NOMO-1 (cell line): Measurements from ENCODE around the gene FIGN.

Experiments used
- DNase-seq, 2 experiments: peaks; one replicate each; lab custom pipeline; 2025; ENCODE audit not compliant: unreplicated experiment in 2 of 2; lab: John Stamatoyannopoulos, UW

FIGN gene

DNA sequence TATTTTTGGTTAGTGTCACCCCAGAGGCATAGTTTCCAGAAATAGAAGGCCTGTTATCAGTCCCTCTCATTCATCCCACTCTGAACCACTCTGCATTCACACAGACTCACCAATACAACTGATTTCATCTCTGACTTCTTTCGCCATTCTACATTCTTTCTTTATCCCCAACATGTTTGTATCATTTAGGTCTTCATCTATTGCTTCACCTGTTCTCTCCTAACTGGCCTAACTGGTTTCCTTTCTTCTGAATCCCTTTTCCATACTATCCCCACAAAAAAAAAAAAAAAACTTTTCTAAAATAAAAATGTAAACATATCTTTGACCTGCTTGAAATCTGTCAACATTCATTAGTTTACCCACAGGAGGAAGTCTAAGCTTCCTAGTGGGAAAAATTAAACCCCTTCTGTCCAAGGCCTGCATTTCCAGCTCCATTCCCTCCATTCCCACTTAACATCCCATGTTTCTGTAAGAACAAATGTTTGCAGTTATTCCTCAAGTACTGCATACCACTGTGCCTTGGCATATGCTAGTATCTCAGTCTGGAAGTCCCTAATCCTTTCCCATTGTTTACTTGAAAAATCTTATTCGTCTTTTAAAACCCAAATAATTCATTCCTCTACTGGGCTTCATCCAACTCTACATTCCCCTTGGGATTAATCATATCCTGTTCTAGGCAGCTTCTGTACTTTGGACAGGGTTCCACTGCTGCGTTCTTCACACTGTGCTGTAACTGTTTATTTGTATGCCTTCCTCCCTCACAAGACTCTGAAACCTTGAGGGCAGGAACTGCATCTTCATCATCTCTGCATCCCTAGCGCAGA, 68.5 kb downstream of the FIGN start:
- no peak for DNase-seq

DNA sequence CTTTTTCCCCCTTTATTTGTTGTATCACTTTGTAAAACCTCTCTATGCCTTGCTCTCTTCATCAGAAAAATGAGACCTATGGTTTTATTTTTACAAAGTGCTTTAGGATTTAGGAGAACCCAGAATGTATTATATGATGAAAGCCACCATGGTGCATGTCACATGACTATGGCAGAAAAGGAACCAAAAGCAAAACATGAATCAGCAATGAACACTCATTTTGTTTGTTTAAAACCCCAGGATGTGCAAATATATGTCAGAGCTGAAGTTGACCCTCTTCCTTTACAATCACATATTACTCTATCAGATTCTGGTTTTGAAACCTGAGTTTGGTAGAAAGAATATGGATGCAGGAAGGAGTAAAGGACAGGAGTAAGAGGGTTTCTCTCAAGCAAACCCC, 70.0 kb downstream of the FIGN start:
- no peak for DNase-seq

DNA sequence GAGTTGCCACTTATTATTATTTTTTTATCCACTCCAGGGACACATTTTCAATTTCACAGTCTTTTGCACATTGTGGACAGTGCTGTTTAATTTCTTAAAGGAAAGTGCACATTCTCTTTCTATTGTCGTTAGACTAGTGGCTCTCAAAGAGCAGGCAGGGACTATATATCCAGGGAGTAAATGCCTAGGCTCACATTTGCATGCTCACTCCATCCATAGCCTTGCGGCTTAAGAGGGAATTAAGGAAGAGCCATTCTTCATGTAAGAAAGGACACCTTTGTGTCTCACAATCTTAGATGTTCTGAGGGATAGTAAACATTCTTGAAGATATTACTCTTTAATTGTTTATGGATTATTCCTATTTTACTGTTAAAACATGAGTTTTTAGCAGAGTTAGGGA, 70.8 kb downstream of the FIGN start:
- DNase-seq = no peak

DNA sequence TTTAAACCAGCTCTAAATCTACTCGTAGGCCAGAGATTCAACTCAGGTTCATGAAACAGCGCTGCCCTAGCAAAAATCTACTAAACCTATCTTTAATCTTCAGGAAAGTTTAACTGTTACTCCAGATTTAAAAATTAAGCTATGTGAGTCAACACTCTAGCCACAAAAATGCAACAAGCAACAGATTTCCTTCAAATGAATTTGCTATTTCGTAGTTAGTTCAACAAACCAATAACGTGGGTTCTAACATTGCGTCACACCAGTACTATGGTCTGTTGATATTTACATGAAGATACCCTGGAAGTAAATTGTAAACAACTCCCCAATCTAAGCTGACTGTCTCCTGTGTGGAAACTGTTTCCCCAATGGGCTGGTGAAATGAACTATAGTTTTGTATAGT, 71.2 kb downstream of the FIGN start:
- no peak for DNase-seq

DNA sequence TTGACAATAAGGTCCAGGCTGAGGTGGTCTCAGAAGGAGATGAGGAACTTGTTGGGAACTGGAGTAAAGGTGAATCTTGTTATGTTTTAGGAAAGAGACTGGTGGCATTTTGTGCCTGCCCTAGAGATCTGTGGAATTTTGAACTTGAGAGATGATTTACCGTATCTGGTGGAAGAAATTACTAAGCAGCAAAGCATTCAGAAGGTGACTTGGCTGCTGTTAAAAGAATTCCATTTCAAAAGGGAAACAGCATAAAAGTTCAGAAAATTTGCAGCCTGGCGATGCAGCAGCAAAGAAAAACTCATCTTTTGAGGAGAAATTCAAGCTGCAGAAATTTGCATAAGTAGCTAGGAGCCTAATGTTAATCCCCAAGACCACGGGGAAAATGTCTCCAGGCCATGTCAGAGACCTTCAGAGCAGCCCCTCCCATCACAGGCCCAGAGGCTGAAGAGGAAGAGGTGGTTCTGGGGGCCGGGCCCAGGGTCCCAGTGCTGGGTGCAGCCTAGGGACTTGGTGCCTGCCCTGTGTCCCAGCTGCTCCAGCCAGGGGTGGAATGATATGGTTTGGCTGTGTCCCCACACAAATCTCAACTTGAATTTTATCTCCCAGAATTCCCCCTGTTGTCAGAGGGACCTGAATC, 73.5 kb downstream of the FIGN start:
- no peak for DNase-seq

DNA sequence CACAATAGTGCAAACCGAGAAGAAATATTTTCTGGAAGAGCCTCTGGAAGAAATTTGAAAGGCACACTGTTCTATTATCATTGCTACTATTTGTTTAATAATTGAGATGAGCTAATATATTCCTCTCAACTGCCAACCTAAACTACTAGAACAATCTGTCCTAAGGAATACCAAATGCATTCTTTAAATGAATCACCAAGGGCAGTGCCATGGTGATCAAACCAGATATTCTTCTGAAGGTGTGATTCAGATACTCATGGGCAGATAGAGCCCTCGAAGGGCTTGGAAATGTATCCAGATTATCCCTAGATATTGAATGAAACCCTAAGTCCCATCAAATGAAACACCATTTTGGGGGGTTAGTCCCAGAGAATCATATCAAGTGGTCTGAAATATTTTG, 76.6 kb downstream of the FIGN start:
- no peak for DNase-seq

DNA sequence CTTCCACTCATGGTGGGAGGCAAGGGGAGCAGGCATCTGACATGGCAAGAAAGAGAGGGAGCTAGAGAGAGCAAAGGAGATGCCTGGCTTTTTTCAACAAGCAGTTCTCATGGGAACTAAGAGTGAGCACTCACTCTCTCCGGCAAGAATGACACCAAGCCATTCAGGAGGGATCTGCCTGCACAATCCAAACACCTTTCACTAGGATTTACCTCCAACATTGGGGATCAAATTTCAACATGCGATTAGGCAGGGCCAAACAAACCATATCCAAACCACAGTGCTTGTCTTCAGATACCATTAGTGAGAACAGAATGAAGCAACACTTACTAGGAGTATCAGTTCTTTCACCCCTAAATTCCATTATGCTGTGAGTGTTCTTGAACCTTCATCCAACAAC, 77.3 kb downstream of the FIGN start:
- no peak for DNase-seq

DNA sequence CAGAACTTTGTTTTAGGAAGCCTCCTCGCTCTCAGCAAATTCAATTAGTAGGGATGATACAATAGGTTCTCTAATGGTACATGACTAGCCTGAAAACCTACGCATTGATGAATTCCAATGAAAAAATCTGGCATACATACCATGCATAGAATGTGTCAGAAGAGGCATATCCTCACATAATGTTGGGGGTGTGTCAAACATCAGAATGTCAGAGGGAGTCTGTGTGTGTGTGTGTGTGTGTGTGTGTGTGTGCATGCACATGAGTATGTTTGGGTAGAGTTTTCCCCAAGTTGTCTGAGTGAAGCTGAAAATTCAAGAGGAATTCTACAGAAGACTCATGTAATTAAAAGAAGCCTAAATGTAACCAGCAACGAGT, 78.5 kb downstream of the FIGN start:
- DNase-seq = no peak

DNA sequence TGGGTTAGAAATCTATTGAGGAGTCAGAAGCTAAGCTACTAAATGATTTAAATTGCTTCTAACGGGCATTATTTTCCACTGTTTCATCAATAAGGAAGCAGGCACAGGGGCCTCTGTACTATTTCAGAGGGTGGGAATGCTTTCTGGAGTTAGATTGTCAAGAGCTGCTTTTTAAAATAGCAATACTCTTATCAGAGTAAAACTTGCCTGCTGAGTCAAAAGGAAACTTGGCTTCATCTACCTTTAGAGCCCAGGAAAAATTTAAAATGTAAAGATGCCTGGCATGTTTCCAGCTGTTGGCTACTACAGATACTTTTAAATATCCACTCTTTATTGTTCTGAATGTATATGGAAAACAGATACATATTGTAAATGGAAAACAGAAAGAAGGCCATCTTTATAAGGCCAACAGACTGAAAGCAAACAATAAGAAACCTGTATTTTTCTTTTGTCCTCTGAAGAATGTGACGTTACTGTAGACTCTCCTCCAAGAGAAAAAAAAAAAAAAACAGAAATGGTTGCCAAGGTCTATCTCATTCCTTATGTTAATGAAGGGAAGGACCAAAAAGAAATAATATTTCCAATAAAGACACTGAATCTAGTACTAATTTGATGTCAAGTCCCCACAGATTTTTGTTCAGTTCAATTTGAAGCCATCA, 79.1 kb downstream of the FIGN start:
- DNase-seq = no peak

DNA sequence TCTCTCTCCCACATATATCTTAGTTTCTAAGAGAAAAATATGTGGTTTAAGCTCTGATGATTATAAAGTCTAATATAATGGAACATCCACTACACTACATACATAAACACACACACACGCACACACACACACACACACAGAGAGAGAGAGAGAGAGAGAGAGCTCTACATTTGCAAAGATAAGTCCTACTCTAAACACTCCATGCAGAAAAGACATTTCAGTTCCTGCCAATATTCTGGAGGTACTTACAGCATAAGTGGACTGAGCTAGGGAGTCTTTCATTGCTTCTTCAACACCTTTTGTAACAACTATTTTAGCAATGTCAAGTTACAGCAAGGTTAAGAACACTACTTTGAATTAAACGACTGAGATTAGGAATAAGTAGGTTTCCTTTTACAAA, 80.1 kb downstream of the FIGN start:
- DNase-seq = no peak

DNA sequence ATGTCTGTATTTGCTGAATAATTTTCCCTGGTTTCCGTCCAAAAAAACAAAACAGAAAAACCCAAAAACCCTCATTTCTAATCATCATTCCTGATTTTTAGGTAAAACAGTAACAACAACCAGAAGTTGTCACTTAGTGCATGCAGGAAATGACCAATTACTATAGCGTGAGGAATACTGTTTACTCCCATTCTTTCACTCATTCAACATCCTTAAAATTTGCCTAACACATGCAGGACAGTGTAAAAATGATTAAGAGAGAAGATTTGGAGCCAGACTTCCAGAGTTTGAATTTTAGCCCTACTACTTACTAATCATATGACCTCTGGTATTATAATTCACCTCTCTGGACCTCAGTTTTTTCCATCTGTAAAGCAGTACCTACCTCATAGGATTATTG, 83.1 kb downstream of the FIGN start:
- no peak for DNase-seq

DNA sequence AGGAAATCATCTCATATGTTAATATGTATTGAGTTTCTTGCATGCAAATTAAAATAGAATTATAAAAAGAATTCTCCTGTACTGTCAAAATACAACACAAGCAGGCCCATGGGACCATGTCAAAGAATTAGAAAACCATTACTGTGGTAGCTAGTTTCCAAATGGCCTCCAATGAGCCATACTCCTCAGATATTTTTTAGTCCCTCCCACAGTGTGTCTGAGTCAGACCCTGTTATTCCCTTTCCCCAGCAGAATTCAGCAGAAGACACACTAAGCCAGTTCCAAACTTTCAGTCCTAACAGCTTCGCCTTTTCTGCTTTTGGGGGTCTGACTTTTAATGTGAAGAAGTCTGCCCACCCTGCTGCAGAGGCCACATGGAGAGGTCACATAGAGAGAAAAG, 86.7 kb downstream of the FIGN start:
- DNase-seq = no peak

DNA sequence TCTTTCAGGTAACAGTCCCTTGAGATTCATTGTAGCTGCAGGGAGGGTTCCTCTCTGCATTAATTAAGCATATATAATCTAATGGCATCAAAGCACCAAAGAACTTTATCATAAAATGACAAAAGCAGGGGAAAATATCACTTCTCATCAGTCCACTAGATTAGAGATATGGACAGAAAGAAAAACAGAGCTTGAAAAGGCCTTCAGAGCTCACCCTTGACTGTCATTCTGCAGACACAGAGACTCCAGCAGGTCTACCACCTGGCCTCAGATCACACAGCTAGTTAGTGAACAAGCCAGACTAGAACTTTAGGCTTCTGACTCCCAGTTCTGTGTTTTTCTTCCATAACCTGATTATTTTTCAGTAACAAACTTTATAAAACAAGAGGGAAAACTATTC, 88.5 kb downstream of the FIGN start:
- no peak for DNase-seq

DNA sequence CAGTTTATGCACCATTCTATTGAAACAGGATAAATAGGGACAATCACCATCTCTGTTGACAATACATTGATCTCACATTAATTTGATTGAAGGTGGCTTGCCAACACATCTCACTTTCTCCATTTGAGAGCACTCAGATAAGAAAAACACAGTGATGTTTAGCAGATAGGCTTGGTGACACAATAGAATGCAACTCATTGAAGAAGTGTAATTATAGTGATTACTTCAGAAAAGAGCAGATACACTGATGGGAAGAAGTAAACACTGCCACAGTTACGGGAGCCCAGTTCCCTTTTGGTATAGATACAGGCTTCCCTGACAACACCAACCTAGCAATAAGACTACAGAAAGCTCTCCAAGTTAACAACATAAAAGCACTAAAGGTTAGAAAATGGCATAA, 89.1 kb downstream of the FIGN start:
- no peak for DNase-seq

DNA sequence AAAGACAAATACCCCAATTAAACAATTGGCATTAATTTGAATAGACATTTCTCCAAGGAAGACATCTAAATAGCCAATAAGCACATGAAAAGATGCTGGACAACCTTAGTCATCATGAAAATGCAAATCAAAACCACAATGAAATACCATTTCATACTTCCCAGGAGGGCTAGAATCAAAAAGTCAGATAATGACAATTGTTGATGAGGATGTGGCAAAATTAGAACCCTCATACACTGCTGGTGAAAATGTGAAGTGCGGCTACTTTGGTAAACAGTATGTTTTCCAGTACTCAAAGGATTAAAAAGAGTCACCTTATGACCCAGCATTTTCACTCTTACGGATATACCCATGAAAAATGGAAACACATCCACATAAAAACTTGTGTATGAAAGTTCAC, 91.6 kb downstream of the FIGN start:
- no peak for DNase-seq

DNA sequence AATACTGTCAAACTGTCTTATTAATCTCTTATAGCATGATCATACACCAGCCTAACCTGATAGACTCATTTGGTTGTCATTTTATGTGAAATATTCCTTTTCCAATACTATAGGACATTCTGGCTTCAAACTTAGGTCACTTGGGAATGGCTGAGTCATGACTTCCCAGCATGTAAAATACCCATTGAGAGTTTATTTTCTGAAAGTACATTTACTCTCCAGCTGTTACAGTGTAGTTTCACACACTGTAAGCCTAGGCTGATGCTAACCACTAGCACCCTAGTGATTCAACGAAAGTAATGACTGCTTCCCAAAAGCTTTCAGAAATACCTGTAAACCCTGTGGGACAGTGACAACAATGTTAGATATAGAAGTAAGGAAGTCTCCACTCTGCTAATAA, 93.8 kb downstream of the FIGN start:
- DNase-seq = no peak

DNA sequence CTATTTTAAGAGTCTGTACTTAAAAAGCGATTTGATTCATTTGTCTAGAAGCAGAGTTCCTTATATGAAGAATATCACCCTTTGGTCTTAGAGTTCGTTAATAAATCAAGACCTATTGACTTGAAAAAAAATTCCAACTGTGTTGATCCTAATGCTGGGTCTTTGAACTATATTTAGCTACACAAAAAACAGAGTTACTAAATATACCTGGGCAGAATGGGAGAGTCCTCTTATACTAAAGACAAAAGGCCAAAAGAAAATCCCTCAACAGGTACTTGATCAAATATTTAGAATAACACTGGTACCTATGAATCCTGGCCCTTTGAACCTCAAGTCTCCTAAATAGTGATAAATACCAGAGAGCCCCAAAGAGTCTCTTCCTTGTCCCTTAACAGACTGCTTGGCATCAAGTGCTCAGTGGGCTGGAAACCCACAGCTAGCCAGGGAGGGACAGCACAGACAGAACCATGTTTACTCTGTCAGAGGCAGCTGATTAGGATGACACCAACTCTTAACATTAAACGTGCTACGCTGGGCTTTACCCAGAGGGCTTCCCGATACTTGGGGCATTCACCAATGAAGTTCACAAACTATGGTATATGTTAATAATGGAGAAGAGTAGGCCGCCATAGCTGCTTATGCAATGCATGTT, 95.1 kb downstream of the FIGN start:
- DNase-seq = no peak

DNA sequence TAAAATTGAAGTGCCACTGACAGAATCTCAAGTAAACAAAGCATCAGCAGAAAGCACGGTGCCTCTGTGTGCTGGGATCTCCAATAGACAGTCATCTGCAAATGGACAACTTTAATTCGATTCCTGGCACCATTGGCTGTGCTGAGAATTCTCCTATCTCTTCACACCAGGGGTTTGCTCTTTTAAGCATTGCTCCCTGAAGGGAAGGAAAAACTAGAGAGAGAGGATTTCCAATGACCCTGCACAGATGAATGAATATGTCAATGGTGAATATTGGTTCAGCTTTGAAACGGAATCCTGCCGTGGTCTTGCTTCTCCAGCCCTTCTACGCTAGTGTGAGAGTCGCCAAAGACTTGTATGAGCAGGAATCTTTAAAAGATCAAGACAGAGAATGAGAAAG, 97.9 kb downstream of the FIGN start:
- no peak for DNase-seq

DNA sequence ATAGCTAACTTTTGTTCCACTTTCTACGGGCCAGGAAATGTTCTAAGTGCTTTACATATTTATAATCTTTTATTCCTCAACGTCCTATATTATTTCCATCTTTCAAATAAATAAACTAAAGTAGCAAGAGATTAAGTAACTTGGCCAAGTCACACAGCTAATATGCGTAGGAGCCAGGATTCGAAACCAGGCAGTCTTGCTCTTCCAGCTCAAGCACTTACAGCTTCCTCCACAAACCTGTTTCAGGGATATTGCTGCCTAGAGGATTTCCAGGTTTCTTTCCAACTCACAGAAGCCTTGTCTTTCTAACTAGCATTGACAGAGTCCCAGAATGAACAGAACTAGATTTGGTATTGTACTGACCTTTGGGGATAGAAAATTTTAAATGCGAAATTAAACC, 102.5 kb downstream of the FIGN start:
- DNase-seq = no peak

DNA sequence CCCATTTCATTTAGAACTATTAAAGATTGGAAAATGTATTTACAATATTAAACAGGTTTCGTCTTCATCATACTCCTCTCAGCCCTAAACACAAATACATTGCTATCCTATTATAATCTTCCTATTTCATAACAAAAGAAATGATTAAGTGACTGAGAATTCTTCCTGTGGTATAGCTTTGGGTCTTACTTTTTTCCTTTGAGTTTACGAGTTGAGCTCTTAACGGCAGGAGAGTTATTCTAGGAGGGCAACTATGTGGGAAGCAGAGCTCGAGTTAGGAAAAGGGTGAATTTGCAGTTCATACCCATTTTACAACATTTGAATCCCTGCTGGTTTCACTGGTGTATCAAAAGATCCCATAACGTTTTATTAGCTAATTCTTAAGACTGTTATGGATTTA, 105.0 kb downstream of the FIGN start:
- DNase-seq = no peak

DNA sequence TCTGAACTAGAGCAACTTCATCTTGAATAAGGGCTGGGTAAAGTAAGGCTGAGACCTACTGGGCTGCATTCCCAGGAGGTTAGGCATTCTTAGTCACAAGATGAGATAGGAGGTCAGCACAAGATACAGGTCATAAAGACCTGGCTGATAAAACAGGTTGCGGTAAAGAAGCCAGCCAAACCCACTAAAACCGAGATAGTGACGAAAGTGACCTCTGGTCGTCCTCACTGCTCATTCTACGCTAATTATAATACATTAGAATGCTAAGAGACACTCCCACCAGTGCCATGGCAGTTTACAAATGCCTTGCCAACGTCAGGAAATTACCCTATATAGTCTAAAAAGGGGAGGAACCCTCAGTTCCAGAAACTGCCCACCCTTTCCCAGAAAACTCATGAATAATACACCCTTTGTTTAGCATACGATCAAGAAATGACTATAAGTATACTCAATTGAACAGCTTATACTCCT, 109.1 kb downstream of the FIGN start:
- DNase-seq = no peak

DNA sequence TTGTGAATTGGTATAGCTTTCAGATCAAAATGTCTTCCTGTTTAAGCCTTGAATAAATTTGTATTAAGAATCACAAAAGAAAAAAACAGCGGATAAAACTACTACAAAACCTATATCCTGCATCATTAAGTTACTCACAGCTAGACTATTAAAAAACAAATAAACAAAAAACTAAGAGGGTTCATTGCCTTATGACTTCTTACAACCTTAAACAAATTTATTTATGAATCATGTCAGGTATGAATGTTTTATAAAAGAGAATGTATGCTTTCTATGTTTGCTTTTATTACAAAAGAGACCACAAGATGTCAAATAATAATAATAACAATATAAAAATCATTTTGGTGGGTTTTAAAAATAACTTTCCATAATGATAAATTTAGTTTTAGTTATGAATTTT, 109.6 kb downstream of the FIGN start:
- DNase-seq = no peak
